ENCODE results near the gene NGF. TPM values are rescaled to one million over a fixed set of nuclear protein-coding genes. Genes with fewer than 3 reads are reported as not detected.

NGF gene
- total and polyA plus RNA-seq, 9 of the 15 experiments (the other 6 are each of a cell fraction or from before 2014, with no cell fraction given) = not detected

- no peak for FAIRE-seq
Measured at GRCh38 chr1:115241309-115241708, 96.7 kb downstream of the NGF start.

More at GRCh38 chr1:115241309-115241708, 96.7 kb downstream of the NGF start:
- ChIA-PET CTCF (ENCODE audit: low intra/inter-chr PET ratio) (no interaction called here), POLR2A (interaction anchor here (1.0 kb wide), 1 partner anchor 9 kb away, joined by 3 read pairs; no protein-coding TSS in a partner anchor)
- in situ Hi-C loops (cut with MboI) (no loop called here), intact Hi-C loops (cut with micrococcal nuclease) (no loop called here)
- Histone ChIP-seq H3K4me1 (replicated peaks in 1 of 2; ENCODE audit: control insufficient read depth in 2 of 2, insufficient read depth in 2 of 2, low read length in 2 of 2) (no peaks in the 10 kb centered on the region), H3K4me3 (no peak overlapping the region), H3K9ac (ENCODE audit: insufficient read depth in 1 of 2, low read depth in 2 of 2, low read length in 2 of 2) (no peak overlapping the region), H2AFZ (ENCODE audit: low read depth, low read length) (no peak overlapping the region), H3K79me2 (ENCODE audit: control insufficient read depth, insufficient read depth, low read length) (no peaks in the 10 kb centered on the region), H3K27me3 (ENCODE audit: control insufficient read depth in 2 of 2, insufficient read depth in 2 of 2, low read length in 2 of 2) (no peaks in the 10 kb centered on the region), H4K20me1 (replicated peaks; ENCODE audit: control insufficient read depth, insufficient read depth, low read length) (no peaks in the 10 kb centered on the region), H3K36me3 (ENCODE audit: control insufficient read depth, insufficient read depth, low read length) (no peaks in the 10 kb centered on the region), H3K4me2 (ENCODE audit: insufficient read depth, low read length) (no peak overlapping the region), H3K27ac (ENCODE audit: extremely low read depth, low read depth, low read length) (no peak overlapping the region), H3K9me1 (ENCODE audit: control insufficient read depth, insufficient read depth, low read length) (no peaks in the 10 kb centered on the region), H3K9me3 (replicated peaks; ENCODE audit: control insufficient read depth, insufficient read depth, low read depth, low read length) (no peaks in the 10 kb centered on the region)
- TF ChIP-seq NFRKB (IDR thresholded peaks at IDR 0.05; ENCODE audit: low read depth) = no peak
- no peak for TF ChIP-seq GABPB2 (CRISPR knock-in tag; conservative IDR thresholded peaks at IDR 0.05)
- no peak for TF ChIP-seq MAFK (IDR thresholded peaks at IDR 0.05; ENCODE audit: low read length)
- TF ChIP-seq HCFC1 (IDR thresholded peaks at IDR 0.05; ENCODE audit: low read depth, low read length) = no peak
- no peak for TF ChIP-seq KAT8 (IDR thresholded peaks at IDR 0.05; ENCODE audit: low read depth)
- TF ChIP-seq CEBPB (tag; IDR thresholded peaks at IDR 0.05) = no peak
- no peak for TF ChIP-seq SPI1 (IDR thresholded peaks at IDR 0.05; ENCODE audit: borderline replicate concordance, low read depth, low read length)
- TF ChIP-seq USF1 (CRISPR knock-in tag; IDR thresholded peaks at IDR 0.05) = no peak
- no peak for TF ChIP-seq MXI1 (IDR thresholded peaks at IDR 0.05; ENCODE audit: low read depth, low read length)
- TF ChIP-seq RAD21 (CRISPR knock-in tag; conservative IDR thresholded peaks at IDR 0.05 in 1 of 2, IDR thresholded peaks at IDR 0.05 in 1 of 2) = no peak
- TF ChIP-seq ZNF764 (CRISPR knock-in tag; IDR thresholded peaks at IDR 0.05; ENCODE audit: low read depth) = no peak
- no peak for TF ChIP-seq CREB3L1 (IDR thresholded peaks at IDR 0.05; ENCODE audit: borderline replicate concordance, low read depth)
- ATAC-seq (no peak), DNase-seq (ENCODE audit: extremely low read depth in 1 of 4, low spot score in 3 of 4) (no peak)
- 0% methylated on average over 1 of the region's 1 CpG for WGBS (ENCODE audit: insufficient coverage, low coverage, missing lambda C conversion rate)
- no TSS peak for BruUV-seq (replicated peaks)
